RWPE1 (cell line): ENCODE measurements around the gene SLC9A1.

ENCODE experiments used
- CTCF ChIA-PET: fragments of 350-600 bp; sonication (Branson Sonifier 250); formaldehyde crosslinking; extraction: SDS; loops from one replicate; lab custom pipeline; 2021; lab: Yijun Ruan, JAX
- POLR2A ChIA-PET: fragments of 400-600 bp; formaldehyde crosslinking; extraction: SDS; loops from one replicate; lab custom pipeline; 2020; ENCODE audit warnings: antibody characterized with exemption; ENCODE audit not compliant: low non-redundant PET; lab: Yijun Ruan, JAX
- DNase-seq: peaks from one replicate; pipeline ENCODE4 v3.0.0; 2012; ENCODE audit warnings: low spot score
- H3K27ac ChIP-seq: fragments of 450-650 bp; 2 replicates; pipeline ENCODE4 v1.5.1; 2017
- TF ChIP-seq, protein P1 (sequence below): fragments of 450-650 bp; conservative IDR thresholded peaks from 2 replicates; pipeline ENCODE4 v1.5.1; 2017; ENCODE audit warnings: low read depth, mild to moderate bottlenecking

SLC9A1 gene

GRCh38 chr1:27153549-27153886, 1.4 kb downstream of the SLC9A1 start:
- POLR2A ChIA-PET = interaction anchor here (0.8 to 1.8 kb wide), 2 partner anchors 42 to 52 kb away, joined by 3 to 13 read pairs; no protein-coding TSS in a partner anchor
- H3K27ac ChIP-seq = peak overlapping the region; percentile 92

GRCh38 chr1:27152829-27153548, 1.9 kb downstream of the SLC9A1 start:
- H3K27ac ChIP-seq = peak overlapping the region; percentile 92
- ChIA-PET CTCF (interaction anchor here (0.5 to 1.1 kb wide), 6 partner anchors 30 to 86 kb away, joined by 3 to 4 read pairs (median 3); no protein-coding TSS in a partner anchor), POLR2A (interaction anchor here (0.9 to 1.1 kb wide), 2 partner anchors 40 to 42 kb away, joined by 3 read pairs; no protein-coding TSS in a partner anchor)
- DNase-seq = peak; percentile 60
- TF ChIP-seq, protein P1, sequence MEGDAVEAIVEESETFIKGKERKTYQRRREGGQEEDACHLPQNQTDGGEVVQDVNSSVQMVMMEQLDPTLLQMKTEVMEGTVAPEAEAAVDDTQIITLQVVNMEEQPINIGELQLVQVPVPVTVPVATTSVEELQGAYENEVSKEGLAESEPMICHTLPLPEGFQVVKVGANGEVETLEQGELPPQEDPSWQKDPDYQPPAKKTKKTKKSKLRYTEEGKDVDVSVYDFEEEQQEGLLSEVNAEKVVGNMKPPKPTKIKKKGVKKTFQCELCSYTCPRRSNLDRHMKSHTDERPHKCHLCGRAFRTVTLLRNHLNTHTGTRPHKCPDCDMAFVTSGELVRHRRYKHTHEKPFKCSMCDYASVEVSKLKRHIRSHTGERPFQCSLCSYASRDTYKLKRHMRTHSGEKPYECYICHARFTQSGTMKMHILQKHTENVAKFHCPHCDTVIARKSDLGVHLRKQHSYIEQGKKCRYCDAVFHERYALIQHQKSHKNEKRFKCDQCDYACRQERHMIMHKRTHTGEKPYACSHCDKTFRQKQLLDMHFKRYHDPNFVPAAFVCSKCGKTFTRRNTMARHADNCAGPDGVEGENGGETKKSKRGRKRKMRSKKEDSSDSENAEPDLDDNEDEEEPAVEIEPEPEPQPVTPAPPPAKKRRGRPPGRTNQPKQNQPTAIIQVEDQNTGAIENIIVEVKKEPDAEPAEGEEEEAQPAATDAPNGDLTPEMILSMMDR = no peak

More at GRCh38 chr1:27153549-27153886, 1.4 kb downstream of the SLC9A1 start:
- DNase-seq = no peak
- CTCF ChIA-PET = interaction anchor here (0.5 to 0.7 kb wide), 3 partner anchors 31 to 67 kb away, joined by 3 to 4 read pairs (median 3); no protein-coding TSS in a partner anchor
- TF ChIP-seq, protein P1 = no peak

GRCh38 chr1:27152004-27152828, 2.7 kb downstream of the SLC9A1 start:
- no peak for DNase-seq
- TF ChIP-seq, protein P1 = no peak
- H3K27ac ChIP-seq = peak overlapping the region; percentile 92
- CTCF ChIA-PET = interaction anchor here (0.9 to 1.1 kb wide), 2 partner anchors 40 to 62 kb away, joined by 3 read pairs; no protein-coding TSS in a partner anchor
- POLR2A ChIA-PET = interaction anchor here (0.6 to 1.1 kb wide), 3 partner anchors 40 to 106 kb away, joined by 3 to 4 read pairs (median 3); no protein-coding TSS in a partner anchor

DNA sequence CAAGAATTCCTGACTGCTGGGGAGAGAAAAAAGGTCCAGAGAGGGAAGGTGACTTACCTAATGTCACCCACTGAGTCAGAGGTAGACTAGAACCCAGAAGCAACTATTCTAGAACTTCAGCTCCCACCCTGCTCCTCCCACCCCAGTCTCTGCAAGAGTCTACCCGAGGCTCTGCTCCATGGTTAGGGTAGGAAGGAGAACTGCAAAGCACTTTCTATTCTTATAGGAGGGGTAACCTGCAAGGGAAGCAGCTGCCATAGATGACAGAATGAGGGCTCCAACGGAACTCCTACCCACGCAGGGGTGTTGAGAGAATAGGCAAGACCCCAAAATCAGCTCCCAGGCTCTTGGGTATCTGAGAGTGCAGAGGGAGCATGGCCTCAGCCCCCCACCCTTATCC, 4.3 kb downstream of the SLC9A1 start:
- no peak for DNase-seq
- TF ChIP-seq, protein P1 = no peak
- ChIA-PET POLR2A (no interaction called here), CTCF (interaction anchor here (0.6 to 1.2 kb wide), 4 partner anchors 10 to 146 kb away, joined by 3 to 4 read pairs (median 3); no protein-coding TSS in a partner anchor)
- H3K27ac ChIP-seq = peak overlapping the region; percentile 19; the same call in 1 of the 2 replicates

GRCh38 chr1:27150183-27150582, 4.7 kb downstream of the SLC9A1 start:
- POLR2A ChIA-PET = no interaction called here
- TF ChIP-seq, protein P1 = no peak
- no peak for DNase-seq
- CTCF ChIA-PET = interaction anchor here (0.6 to 0.8 kb wide), 2 partner anchors 10 to 47 kb away, joined by 3 read pairs; no protein-coding TSS in a partner anchor
- peak overlapping the region; percentile 19; the same call in 1 of the 2 replicates for H3K27ac ChIP-seq

- ChIA-PET POLR2A (no interaction called here), CTCF (no interaction called here)
- DNase-seq = no peak
- TF ChIP-seq, protein P1 = no peak
- peak overlapping the region; percentile 48; the same call in 1 of the 2 replicates for H3K27ac ChIP-seq
These were observed 5.2 kb downstream of the SLC9A1 start for GRCh38 chr1:27149762-27150113.
